GM10847 (cell line): ENCODE data around the gene BID.

Experiments
- POLR2A ChIP-seq: IDR thresholded peaks from 2 replicates; pipeline ENCODE4 v1.6.1; 2011; ENCODE audit not compliant: insufficient read length; ENCODE audit errors: extremely low read depth

BID gene

DNA sequence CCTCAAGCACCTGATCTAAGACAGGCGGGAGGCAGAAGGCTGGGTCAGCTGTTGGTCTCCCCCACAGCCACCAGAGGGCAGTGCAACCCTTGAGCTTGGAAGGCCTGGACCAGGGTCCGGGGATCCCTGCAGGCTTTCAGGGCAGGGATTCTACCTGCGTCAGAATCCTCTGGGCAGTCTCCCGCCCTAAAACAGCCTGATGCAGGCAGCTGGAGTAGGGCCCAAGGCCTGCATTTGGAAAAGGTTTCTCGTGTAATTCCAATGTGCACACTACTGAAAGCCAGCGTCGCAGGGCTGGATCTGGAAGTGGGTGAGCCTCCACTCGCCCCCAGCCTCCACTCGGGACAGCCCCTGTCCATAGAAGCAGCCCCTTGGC lies 31.8 kb downstream of the BID start:
- TF ChIP-seq POLR2A: no peak

DNA sequence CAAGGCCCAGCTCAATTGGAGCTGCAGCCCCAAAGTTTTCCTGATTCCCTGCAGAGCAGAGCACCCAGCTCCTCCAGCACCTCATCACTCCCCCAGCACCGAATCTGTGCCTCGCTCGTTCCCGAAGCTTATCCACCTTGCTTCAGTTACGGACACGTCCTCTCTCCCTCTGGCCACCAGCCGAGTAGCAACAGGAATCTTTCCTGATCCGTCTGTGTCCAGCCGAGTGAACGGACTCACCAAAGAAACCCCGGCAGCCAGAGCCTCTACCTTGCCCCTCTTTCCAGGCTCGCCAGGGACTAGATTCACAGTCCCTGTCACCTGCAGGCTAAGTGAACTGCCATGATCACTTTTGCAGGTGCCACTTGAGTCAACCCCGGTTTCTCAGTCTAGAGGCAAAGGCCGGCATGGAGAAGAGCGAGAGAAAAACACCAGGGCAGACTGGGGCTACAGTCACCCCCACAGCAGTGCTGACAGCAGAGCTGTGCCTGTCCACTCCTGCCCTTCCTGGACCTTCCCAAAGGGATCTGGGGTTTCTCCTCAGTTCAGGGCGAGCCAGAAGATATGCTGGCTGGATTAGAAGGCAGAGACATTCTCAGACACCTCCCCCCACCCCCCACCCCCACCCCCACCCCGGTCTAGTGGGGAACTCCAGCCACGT lies 32.3 kb downstream of the BID start:
- no peak for TF ChIP-seq POLR2A

DNA sequence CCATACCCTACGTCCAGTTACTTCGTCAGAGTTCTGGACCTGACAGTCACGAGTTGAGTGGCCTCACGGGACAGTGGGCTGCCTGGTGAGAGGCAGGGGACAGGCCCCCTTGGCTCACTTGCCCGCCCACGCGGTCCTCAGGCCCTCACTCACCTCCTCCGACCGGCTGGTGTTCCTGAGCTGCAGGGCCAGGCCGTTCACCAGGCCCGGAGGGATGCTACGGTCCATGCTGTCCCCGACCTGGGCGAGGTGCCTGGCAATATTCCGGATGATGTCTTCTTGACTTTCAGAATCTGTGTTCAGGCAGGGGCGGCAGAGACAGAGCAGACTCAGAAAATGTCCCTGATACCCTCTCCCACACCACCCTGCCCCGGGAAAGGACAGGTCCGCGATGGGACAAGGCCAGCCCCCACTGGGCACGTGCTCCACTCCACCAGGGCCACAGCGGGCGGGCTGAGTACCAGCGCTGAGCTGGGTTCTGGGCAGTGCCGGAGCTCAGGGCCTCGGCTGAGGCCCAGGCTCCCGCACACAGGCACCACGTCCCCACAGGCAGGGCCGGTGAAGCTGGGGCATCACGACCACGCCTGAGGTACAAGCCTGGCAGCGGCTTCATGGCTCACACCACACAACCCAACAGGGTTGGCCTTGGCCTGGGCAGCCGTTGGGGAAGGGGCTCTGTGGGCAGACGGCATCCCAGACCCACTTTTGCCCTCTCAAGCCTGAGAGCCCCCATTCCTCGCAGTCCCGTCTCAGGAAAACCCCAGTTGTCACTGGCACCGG lies 34.9 kb downstream of the BID start:
- TF ChIP-seq POLR2A: no peak

DNA sequence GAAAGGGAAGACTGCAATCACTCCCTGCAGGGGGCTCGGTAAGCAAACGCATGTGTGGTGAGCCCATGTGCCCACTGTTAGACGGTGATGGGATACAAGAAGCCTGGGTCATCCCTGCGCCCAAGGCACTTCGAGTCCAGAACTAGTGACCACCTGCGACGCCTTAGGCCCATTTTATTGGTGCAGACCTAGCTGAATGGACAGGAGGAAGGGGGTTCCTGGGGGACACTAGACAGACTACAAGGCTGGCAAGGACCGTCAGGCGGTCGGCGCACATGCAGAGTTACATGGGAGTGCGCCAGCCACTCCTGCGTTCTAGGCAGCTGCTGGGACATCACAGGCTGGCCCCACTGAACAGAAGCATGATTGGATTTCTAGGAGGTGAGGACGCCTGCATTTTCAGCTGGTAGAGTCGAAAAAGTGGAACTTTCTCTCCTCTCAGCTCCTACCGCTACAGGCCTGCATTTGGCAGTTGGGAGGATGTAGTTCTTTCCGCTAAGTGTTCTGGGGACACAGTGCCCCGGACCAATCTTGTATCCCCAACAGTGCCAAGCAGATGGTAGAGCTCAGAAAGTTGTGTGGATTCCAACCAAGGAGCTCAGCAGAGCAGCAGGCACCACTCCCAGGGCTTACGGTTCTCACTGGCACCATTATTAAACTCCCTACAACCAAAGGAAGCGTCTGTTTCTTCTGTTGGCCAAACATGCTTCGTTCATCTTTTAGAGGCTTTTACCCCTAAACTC lies 35.7 kb downstream of the BID start:
- no peak for TF ChIP-seq POLR2A

DNA sequence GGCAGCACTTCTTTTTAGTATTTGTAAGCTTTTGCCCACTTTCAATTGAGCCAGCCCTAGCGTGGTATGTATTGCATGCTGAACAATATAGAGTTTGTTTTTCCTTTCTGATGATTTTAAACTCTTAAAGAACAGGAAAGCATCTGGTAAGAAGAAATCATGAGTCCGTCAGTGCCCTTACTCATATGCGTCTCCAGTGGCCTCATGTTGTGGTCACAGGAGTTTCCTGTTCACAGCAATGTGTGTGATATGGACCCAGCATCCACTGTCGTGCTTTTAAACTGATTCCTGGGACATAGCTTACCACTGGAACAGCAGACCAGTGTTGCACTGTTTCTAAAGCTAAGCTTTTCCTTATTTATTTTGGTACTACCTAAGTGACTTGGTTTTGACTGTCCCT lies 40.1 kb downstream of the BID start:
- TF ChIP-seq POLR2A: no peak

DNA sequence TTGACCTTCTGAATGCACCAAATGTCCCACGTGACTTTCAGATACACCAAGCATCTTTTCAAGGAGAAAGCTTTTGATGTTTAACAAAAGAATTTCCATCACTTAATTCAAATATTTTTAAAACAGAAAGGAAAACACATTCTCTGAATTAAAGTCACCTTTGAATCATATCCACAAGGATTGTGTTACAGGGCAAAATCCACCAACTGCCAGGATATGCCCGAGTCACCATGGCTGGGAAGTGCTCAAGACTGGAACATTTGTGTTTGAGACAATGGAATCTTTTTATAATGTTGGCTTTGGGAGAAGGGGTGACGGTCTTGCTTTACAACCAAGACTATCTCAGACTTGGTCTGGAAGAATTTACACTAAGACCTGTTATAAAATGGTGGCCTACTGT lies 40.8 kb downstream of the BID start:
- TF ChIP-seq POLR2A: no peak

DNA sequence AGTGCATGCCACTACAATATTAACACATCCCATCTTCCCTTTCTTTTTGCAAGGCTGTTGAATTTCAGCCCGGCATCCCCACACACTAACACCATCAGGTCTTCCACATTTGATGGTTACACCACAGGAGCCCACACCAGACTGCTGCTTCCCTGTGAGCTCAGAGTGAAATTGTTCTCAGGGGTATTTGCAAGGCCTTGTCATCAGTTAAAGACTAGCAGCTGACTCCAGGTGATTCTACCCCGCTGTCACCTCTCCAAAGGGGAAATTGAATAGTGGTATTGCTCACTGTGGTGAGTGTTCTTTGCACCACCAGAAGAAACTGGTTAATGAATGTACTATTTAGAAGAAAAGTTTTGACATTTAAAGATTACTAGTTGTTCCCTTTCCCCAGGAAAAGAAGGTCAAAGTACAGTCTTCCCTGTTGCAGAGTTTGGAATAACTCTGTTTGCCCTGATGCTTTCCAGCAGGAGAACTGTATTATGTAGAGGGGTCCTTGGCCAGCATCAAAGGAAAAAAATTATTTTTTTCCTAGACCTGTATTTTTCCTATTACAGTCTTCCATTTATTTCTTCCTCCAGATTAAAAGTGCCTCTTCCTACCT lies 41.9 kb downstream of the BID start:
- TF ChIP-seq POLR2A: no peak

DNA sequence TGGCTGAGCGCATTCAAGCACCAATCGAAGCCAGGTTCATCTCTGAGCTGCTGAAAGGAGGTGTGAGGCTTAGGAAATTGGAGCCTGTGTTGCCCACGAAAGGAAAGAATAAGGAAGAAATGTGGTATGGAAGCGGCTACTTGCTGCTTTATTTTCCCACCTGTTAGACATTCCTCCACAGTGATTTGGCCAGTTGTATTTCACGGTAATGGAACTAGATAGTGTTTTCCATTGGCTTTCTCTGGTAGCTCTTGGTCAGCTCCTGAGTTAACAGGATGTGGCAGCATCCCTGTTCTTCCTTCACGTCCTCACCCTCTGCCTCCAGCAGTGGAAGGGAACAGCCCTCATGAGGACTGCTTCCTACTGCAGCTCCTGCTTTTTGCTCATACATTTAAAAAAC lies 44.7 kb downstream of the BID start:
- no peak for TF ChIP-seq POLR2A

DNA sequence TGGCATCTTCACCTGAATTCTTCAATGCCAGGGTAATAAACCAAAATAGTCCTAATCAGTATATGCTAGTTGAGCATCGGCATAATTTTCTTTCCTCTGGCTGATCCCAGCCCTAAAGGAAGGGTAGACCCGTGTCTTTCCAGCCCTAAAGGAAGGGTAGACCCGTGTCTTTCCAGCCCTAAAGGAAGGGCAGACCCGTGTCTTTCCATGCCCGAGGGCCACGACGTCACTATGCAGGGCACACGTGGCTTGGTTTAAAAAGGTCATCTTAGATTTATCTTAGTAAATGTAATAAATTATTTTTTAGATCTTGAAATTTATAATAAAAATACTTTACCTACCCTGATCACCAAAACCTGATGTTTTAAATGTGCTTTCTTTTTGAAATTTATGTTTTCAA lies 45.5 kb downstream of the BID start:
- TF ChIP-seq POLR2A: no peak

DNA sequence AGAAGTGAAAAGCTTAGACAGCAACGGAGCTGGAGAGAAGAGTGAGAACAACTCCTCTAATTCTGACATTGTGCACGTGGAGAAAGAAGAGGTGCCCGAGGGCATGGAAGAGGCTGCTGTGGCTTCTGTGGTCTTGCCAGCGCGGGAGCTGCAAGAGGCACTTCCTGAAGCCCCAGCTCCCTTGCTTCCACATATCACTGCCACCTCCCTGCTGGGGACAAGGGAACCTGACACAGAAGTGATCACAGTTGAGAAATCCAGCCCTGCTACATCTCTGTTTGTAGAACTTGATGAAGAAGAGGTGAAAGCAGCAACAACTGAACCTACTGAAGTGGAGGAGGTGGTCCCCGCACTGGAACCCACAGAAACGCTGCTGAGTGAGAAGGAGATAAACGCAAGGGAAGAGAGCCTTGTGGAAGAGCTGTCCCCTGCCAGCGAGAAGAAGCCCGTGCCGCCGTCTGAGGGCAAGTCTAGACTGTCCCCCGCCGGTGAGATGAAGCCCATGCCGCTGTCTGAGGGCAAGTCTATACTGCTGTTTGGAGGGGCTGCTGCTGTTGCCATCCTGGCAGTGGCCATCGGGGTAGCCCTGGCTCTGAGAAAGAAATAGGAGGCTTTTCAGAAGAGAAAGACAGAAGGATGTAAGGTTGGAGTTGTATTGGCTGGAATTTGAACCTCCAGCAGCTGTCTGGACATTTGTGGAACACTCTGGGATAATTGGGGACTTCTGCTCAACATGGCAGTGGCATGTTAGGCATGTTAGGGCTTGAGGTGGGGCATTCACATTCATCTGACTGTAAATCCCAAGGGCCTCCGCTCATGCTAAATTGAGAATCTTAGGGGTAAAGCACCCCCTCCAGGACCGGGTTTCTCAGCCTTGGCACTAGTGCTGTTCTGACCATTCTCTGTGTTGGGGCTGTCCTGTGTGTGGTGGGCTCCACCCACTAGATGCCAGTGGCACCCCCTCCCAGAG lies 47.1 kb downstream of the BID start:
- TF ChIP-seq POLR2A: no peak

DNA sequence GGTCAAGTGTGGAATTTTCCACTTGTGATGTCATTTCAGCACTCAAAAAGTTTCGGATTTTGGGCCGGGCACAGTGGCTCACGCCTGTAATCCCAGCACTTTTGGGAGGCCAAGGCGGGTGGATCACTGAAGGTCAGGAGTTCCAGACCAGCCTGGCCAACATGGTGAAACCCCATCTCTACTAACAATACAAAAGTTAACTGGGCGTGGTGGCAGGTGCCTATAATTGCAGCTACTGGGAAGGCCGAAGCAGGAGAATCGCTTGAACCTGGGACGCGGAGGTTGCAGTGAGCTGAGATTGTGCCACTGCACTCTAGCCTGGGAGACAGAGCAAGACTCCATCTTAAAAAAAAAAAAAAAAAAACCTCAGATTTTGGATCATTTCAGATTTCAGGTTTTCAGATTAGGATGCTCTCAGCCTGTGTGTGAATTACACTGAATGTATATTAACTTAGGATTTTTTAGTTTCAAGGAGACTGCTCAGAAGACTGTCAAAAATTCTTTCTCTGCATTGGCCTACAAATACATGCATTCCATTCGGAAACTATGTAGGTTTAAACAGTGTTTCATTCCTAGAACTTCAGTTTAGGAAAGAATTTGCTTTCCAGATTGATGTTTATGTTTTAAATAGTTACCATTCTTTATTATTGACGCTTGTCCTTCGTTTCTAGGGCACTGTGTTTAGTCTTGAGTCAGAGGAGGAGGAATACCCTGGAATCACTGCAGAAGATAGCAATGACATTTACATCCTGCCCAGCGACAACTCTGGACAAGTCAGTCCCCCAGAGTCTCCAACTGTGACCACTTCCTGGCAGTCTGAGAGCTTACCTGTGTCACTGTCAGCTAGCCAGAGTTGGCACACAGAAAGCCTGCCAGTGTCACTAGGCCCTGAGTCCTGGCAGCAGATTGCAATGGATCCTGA lies 48.0 kb downstream of the BID start:
- TF ChIP-seq POLR2A: no peak

DNA sequence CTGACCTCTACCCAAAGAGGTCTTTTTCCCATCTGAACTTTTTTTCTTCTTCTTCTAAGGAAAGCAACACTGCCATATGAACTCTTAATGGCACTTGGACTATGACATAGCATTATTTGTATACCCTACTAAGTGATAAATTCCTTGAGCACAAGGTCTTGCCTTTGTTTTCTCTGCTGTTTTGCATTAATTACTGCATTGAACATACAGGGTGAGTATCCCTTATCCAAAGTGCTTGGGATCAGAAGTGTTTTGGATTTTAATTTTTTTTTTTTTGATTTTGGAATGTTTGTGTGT lies 48.8 kb downstream of the BID start:
- TF ChIP-seq POLR2A: no peak

DNA sequence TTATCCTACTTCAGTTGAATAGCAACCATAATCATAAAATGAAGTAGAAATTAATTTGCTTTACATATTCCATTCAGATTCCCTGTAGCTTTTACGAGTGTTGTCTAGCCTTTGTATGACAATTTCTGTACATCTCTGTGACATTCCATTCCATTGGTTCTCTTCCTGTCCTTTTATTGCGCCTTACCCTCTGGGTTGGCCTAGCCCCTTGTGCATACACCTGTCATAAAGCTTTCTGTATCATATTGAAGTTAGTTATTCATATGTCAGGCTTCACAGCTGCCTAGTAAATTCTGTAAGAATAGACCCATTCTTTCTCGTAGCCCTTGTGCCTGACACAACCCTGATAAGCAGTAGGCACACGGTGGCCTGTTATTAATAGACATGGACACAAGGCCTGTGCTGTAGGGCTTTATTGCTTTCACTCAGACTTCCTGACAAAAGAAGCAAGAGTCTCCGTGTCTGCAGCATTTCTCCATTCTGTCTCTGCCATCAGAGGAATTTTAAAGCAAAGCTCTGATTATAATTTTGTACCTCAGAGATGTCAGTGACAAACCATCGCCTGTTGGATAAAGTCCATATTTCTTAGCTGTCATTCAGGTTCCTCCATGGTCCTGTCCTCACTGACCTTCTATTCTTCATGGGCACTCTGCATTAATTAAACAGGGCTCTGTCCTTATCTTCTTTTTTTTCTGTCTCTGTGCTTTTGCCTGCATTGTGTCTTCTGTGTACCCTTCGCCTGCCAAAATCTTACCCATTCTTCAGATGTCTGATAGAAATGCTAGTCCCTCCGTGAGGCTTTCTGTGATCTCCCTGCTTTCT lies 49.4 kb downstream of the BID start:
- no peak for TF ChIP-seq POLR2A
